MCF 10A (cell line): ENCODE results near the gene TMEM245. TPM values are rescaled to one million over a fixed set of nuclear protein-coding genes. Genes with fewer than 3 reads are reported as not detected.

Source experiments
- BruUV-seq: library from RNA; stranded (reverse); fragments of 400-500 nt; replicated peaks from 2 replicates; lab custom pipeline; 2021; lab: Mats Ljungman, UMichigan
- CTCF ChIA-PET: fragments of 300-600 bp; sonication (Branson Sonifier 250); formaldehyde crosslinking; extraction: SDS; loops from one replicate; lab custom pipeline; 2021; ENCODE audit warnings: antibody characterized with exemption, inconsistent platforms; lab: Yijun Ruan, JAX
- POLR2A ChIA-PET: fragments of 300-600, 350-650 bp; sonication (Branson Sonifier 250); formaldehyde crosslinking; extraction: SDS; loops from one replicate; lab custom pipeline; 2020; ENCODE audit warnings: antibody characterized with exemption, inconsistent platforms; lab: Yijun Ruan, JAX
- DNase-seq: peaks from one replicate; pipeline ENCODE4 v3.0.0-alpha.2; 2018; ENCODE audit not compliant: unreplicated experiment
- H3K27ac Mint-ChIP-seq: one replicate; pipeline ENCODE4 v1.8.0; 2022; ENCODE audit warnings: mild to moderate bottlenecking, low read depth, mixed read lengths; ENCODE audit not compliant: unreplicated experiment
- H3K27me3 Mint-ChIP-seq: one replicate; pipeline ENCODE4 v1.8.0; 2022; ENCODE audit warnings: mixed read lengths; ENCODE audit not compliant: insufficient read depth, unreplicated experiment
- H3K36me3 Mint-ChIP-seq: one replicate; pipeline ENCODE4 v1.8.0; 2022; ENCODE audit warnings: mild to moderate bottlenecking, moderate library complexity, mixed read lengths; ENCODE audit not compliant: insufficient read depth, unreplicated experiment
- H3K4me1 Mint-ChIP-seq: one replicate; pipeline ENCODE4 v1.8.0; 2022; ENCODE audit warnings: mixed read lengths; ENCODE audit not compliant: insufficient read depth, unreplicated experiment
- H3K4me3 Mint-ChIP-seq: one replicate; pipeline ENCODE4 v1.8.0; 2022; ENCODE audit warnings: mild to moderate bottlenecking, moderate library complexity, mixed read lengths; ENCODE audit not compliant: unreplicated experiment
- H3K9me3 Mint-ChIP-seq: one replicate; pipeline ENCODE4 v1.8.0; 2022; ENCODE audit warnings: mixed read lengths; ENCODE audit not compliant: unreplicated experiment
- intact Hi-C: fragments of 100-400 bp; cut with micrococcal nuclease; formaldehyde crosslinking; loops from 2 replicates; pipeline ENCODE4 v1.14.1; 2022
- total RNA-seq: library from RNA; stranded (reverse); gene quantifications from 2 replicates; pipeline ENCODE4 v1.2.3, GENCODE V29; 2022
- TF ChIP-seq, protein P1 (sequence below): fragments of 200-600 bp; IDR thresholded peaks from one replicate; pipeline ENCODE4 v1.8.0; 2022; ENCODE audit warnings: antibody characterized with exemption, mild to moderate bottlenecking; ENCODE audit not compliant: unreplicated experiment

TMEM245 gene
- total RNA-seq, 1 experiment from 2014 or later: 35.0 TPM

- intact Hi-C loops: no loop called here
- CTCF ChIA-PET: interaction anchor here (1.1 kb wide), 1 partner anchor 21 kb away, joined by 4 read pairs; no protein-coding TSS in a partner anchor
- Mint-ChIP-seq H3K27ac (no peak overlapping the region), H3K4me1 (no peaks in the 10 kb centered on the region), H3K27me3 (no peaks in the 10 kb centered on the region), H3K36me3 (peaks cover 76% of the 10 kb centered on the region), H3K4me3 (no peak overlapping the region), H3K9me3 (no peaks in the 10 kb centered on the region)
- TF ChIP-seq, protein P1, sequence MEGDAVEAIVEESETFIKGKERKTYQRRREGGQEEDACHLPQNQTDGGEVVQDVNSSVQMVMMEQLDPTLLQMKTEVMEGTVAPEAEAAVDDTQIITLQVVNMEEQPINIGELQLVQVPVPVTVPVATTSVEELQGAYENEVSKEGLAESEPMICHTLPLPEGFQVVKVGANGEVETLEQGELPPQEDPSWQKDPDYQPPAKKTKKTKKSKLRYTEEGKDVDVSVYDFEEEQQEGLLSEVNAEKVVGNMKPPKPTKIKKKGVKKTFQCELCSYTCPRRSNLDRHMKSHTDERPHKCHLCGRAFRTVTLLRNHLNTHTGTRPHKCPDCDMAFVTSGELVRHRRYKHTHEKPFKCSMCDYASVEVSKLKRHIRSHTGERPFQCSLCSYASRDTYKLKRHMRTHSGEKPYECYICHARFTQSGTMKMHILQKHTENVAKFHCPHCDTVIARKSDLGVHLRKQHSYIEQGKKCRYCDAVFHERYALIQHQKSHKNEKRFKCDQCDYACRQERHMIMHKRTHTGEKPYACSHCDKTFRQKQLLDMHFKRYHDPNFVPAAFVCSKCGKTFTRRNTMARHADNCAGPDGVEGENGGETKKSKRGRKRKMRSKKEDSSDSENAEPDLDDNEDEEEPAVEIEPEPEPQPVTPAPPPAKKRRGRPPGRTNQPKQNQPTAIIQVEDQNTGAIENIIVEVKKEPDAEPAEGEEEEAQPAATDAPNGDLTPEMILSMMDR: no peak
- POLR2A ChIA-PET: interaction anchor here (0.7 to 1.7 kb wide), 3 partner anchors 10 to 14 kb away, joined by 3 to 6 read pairs (median 4); no protein-coding TSS in a partner anchor
- no TSS peak for BruUV-seq
- DNase-seq: no peak
These were observed 73.4 kb downstream of the TMEM245 start for GRCh38 chr9:109046346-109046745.

- BruUV-seq: no TSS peak
- TF ChIP-seq, protein P1: no peak
- ChIA-PET POLR2A (interaction anchor here (0.9 kb wide), 1 partner anchor 17 kb away, joined by 3 read pairs; no protein-coding TSS in a partner anchor), CTCF (no interaction called here)
- no peak for DNase-seq
- Mint-ChIP-seq H3K4me1 (peaks cover 12% of the 10 kb centered on the region), H3K36me3 (peaks cover 63% of the 10 kb centered on the region), H3K27me3 (no peaks in the 10 kb centered on the region), H3K4me3 (no peak overlapping the region), H3K27ac (no peak overlapping the region), H3K9me3 (no peaks in the 10 kb centered on the region)
- intact Hi-C loops: no loop called here
These were observed 76.2 kb downstream of the TMEM245 start for GRCh38 chr9:109043578-109043977.

GRCh38 chr9:109040571-109040970 lies 79.2 kb downstream of the TMEM245 start:
- Mint-ChIP-seq H3K27me3 (no peaks in the 10 kb centered on the region), H3K36me3 (peaks cover 55% of the 10 kb centered on the region), H3K9me3 (no peaks in the 10 kb centered on the region), H3K4me3 (no peak overlapping the region), H3K4me1 (peaks cover 35% of the 10 kb centered on the region), H3K27ac (no peak overlapping the region)
- POLR2A ChIA-PET: no interaction called here
- TF ChIP-seq, protein P1: no peak
- CTCF ChIA-PET: interaction anchor here (0.7 kb wide), 1 partner anchor 9 kb away, joined by 3 read pairs; no protein-coding TSS in a partner anchor
- intact Hi-C loops: no loop called here
- DNase-seq: no peak
- BruUV-seq: no TSS peak

GRCh38 chr9:109039539-109039938 lies 80.2 kb downstream of the TMEM245 start:
- Mint-ChIP-seq H3K27me3 (no peaks in the 10 kb centered on the region), H3K36me3 (peaks cover 54% of the 10 kb centered on the region), H3K9me3 (no peaks in the 10 kb centered on the region), H3K4me3 (no peak overlapping the region), H3K4me1 (peaks cover 35% of the 10 kb centered on the region), H3K27ac (no peak overlapping the region)
- no peak for DNase-seq
- ChIA-PET CTCF (interaction anchor here (0.6 to 0.7 kb wide), 2 partner anchors 138 to 605 kb away, joined by 3 to 4 read pairs; no protein-coding TSS in a partner anchor), POLR2A (interaction anchor here (0.7 kb wide), 1 partner anchor 25 kb away, joined by 7 read pairs; no protein-coding TSS in a partner anchor)
- intact Hi-C loops: no loop called here
- TF ChIP-seq, protein P1: no peak
- BruUV-seq: no TSS peak
